Stimulated activated CD4-positive, alpha-beta T cell treated with anti-CD3 and anti-CD28 coated beads, TNF-alpha, amount 100 ng/mL, for 48 hours (primary cell): ENCODE measurements around the gene HMGCS1.
"Not testable (repeated sequence)": the region's sequence is repeated elsewhere in the genome, so short reads cannot be mapped to it uniquely, and the experiment has no call there.

ENCODE experiments used
- DNase-seq, 3 donors: peaks; one replicate each; pipeline ENCODE4 v3.0.0-alpha.2; 2020; ENCODE audit warnings: low read depth in 3 of 3

The HMGCS1 gene

DNA sequence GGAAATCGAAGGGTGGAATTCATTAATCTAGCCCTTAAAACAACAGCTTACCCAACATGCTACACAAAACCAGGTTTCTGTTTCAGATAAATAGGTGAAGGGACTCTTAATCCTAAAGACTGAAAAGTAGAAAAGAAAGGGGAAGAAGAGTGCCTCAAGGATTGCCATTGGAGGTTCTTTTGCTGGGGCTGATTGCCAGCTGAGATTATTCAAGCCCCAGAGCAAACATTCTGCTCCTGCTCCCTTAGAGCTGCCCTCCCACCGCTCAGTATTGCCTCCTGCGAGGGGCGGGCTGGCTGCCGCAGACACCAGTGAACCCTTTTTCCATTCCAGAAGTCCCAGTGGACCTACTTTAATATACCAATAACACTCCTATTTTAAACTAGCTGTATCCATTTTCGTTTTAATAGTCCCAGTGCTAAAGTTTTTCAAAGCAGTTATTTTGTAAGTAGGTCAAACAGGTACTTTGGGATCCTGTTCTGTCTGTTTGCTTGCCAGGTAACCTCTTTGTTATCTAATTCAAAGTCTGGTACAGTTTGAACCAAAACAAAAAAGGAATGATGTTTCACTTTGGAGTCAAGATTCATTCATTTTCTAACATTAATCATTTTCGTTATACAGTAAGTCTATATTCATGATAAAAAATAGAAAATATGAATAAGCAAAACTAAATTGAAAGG, 38.6 kb downstream of the HMGCS1 start:
- no peak for DNase-seq

GRCh38 chr5:43273552-43273951, 39.7 kb downstream of the HMGCS1 start:
- no peak for DNase-seq

GRCh38 chr5:43270645-43271044, 42.6 kb downstream of the HMGCS1 start:
- DNase-seq, result no peak

GRCh38 chr5:43268188-43268820, 44.9 kb downstream of the HMGCS1 start:
- DNase-seq, result no peak

DNA sequence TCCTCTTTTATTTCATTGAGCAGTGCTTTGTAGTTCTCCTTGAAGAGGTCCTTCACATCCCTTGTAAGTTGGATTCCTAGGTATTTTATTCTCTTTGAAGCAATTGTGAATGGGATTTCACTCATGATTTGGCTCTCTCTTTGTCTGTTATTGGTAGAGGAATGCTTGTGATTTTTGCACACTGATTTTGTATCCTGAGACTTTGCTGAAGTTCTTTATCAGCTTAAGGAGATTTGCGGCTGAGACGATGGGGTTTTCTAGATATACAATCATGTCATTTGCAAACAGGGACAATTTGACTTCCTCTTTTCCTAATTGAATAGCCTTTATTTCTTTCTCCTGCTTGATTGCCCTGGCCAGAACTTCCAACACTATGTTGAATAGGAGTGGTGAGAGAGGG, 50.9 kb downstream of the HMGCS1 start:
- DNase-seq, result not testable (repeated sequence)

DNA sequence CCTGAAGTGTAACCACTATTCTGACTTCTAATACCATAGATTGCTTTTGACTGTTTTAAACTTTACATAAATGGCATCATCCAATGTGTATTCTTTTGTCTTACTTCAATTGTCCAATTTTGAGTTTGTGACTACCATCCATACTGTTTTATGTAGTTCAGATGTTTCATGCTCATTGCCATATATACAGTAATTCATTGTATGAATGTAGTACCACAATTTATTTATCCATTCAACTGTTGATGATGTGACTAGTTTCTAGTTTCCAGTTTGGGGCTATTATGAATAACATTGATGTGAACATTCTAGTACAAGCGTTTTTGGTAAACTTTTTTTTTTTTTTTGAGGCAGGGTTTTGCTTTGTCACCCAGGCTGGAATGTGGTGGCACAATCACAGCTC, 55.1 kb downstream of the HMGCS1 start:
- DNase-seq, result no peak

- DNase-seq, result no peak
Measured at GRCh38 chr5:43256261-43256966, 56.8 kb downstream of the HMGCS1 start.

- DNase-seq, result no peak
Measured at GRCh38 chr5:43255704-43256103, 57.5 kb downstream of the HMGCS1 start.

DNA sequence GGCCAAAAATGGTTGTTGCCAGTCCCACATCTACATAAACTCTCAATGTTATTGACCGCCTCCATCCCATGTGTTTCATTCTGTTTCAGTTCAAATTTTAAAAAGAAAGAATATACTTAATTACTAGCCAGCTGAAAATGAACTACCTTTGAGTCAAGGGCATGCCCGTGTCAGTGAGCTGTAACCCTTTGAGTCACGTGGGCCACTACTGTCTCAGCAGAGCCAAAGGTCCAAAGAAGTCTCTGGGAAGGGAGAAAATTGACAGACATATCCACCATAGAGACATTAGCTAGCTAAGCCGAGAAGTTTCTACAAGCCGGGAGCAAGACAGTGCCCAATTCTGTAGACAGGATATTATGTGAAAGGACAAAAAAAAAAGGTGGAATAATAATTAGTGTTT, 61.5 kb downstream of the HMGCS1 start:
- no peak for DNase-seq

DNA sequence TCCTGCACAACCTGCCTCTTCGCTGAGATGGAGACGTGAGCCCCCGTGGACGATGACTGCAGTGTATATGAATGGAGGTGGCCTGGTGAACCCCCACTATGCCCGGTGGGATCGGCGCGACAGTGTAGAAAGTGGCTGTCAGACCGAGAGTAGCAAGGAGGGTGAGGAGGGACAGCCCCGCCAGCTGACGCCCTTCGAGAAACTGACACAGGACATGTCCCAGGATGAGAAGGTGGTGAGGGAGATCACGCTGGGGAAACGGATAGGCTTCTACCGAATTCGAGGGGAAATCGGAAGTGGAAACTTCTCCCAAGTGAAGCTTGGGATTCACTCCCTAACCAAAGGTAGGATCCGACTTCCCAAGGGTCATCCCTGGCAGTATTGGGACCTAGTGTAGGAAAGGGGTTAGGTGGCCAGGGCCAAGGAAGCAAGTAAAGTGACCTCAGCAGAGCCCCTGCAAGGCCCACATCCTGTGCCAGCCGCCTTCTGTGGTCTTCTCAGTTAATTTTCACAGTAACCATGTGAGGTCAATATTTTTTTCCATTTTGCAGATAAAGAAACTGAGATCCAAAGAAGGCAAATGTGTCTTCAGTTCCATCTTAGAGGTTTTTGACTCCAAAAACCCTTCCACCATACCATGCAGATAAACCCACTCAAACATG, 67.4 kb downstream of the HMGCS1 start:
- DNase-seq, result no peak

DNA sequence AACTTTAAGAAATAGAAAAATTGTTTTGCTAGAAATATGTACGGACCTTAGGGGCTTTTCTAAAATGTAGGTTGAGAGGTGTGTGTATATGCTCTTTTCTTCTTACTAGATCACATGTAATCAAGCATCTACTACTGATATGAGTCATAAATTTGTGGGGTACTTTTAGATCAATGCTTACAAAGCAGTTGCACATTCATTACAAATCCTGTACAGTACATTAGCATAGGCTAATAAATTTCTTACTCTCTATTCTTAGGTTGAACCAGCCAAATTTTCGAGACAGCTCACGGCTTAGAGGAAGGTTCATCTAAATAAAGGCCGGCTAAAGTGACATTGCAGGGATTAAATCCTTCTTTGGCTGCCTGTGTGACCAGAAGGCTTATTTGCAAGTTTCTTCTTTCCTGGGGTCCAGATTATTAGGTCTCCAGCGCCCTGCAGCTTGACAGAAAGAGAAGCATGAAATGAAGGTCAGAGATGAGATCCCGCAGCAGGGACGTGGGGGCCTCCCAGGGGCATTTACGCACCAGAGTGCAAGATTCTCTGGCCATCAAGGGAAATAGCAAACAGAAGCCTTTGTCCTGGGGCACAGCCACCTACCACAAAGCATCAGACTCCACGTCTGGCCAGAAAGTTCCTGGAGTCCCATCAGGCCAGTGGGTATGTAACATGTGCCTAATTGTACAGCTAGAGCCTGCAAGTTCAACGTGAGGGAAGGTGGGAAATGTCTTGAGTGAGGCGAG, 68.2 kb downstream of the HMGCS1 start:
- DNase-seq, result no peak

DNA sequence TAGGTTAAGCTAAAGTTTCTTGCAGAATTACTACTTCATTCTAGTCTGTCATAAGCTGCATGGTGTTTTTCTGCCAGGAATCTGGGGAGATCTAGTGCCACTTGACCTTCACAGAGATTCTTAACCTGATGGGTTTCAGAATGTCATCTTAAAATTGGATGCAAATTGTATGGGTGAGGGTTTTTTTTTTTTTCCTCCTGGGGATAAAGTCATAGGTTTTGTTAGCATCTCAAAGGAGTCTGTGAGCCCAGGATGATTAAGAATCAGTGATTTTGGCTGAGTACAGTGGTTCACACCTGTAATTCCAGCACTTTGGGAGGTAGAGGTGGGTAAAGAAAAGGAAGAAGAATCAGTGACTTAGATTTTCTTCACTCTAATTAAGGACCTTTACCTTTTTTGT, 69.9 kb downstream of the HMGCS1 start:
- DNase-seq, result no peak

DNA sequence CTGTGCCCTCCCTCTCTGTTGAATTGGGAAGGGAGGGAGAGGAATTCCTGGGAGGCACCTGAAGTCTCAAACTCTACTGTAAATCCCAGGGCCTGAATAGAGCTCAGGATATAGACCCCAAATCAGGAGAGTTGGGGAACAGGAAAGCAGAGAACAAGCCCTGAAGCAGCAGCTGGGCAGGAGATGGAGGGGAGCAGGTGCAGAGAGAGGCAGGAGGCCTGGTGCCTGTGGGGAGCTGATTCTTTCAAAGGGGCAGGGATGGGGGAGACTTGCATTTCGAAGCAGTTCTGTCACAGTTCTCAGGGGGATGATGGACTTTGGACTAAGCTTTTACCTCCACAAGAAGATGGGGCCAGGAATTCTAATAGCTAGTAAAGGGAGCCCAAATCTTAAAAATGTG, 71.0 kb downstream of the HMGCS1 start:
- no peak for DNase-seq
